Activated T-helper 2 cell treated with anti-CD3 and anti-CD28 coated beads, Interferon-gamma antibody, Interleukin-2, Interleukin-4, amounts not matched to agents 10 μg/mL and 5 μg/mL and 100 μg/mL, durations not matched to agents 14 hours and 24 hours and 36 hours (primary cell): ENCODE data around the gene SEC14L5. TPM values are rescaled to one million over a fixed set of nuclear protein-coding genes. Genes with fewer than 3 reads are reported as not detected.
A peak's percentile ranks its signal among the peaks of the same experiment; 100 is the strongest.

ENCODE experiments used
- DNase-seq: peaks from one replicate; pipeline ENCODE4 v3.0.0; 2021; ENCODE audit warnings: low spot score
- H3K27ac Mint-ChIP-seq: one replicate; pipeline ENCODE4 v1.8.0; 2021; ENCODE audit warnings: mixed read lengths
- H3K27me3 Mint-ChIP-seq: one replicate; pipeline ENCODE4 v1.8.0; 2021; ENCODE audit warnings: low read depth, mixed read lengths
- H3K36me3 Mint-ChIP-seq: one replicate; pipeline ENCODE4 v1.8.0; 2021; ENCODE audit warnings: low read depth, mixed read lengths
- H3K4me1 Mint-ChIP-seq: one replicate; pipeline ENCODE4 v1.8.0; 2021; ENCODE audit warnings: low read depth, mixed read lengths
- H3K4me3 Mint-ChIP-seq: one replicate; pipeline ENCODE4 v1.8.0; 2021; ENCODE audit warnings: low read depth, mild to moderate bottlenecking, moderate library complexity, mixed read lengths
- H3K9me3 Mint-ChIP-seq: one replicate; pipeline ENCODE4 v1.8.0; 2021; ENCODE audit warnings: mixed read lengths
- intact Hi-C: fragments of 100-400 bp; cut with micrococcal nuclease; formaldehyde crosslinking; loops from one replicate; pipeline ENCODE4 v1.15.1; 2023
- total RNA-seq: library from RNA; stranded (reverse); gene quantifications from 2 replicates; pipeline ENCODE4 v1.2.3, GENCODE V29; 2022

SEC14L5 gene
- total RNA-seq = not detected in 2 replicates

- peak within 1 kb of the TSS; percentile 82 for H3K4me3 Mint-ChIP-seq
- peaks cover 13% of the 10 kb centered on the region for H3K27me3 Mint-ChIP-seq
- no peaks in the 10 kb centered on the region for H3K9me3 Mint-ChIP-seq
- H3K27ac Mint-ChIP-seq = no peak within 1 kb of the TSS
- no peaks in the 10 kb centered on the region for H3K36me3 Mint-ChIP-seq
- intact Hi-C loops = loop anchor here (1.0 to 10.0 kb wide), 4 partner anchors 111 to 342 kb away; partner anchors contain the start of genes ANKS3, DNAAF8, GLYR1 and UBN1
- peaks cover 13% of the 10 kb centered on the region for H3K4me1 Mint-ChIP-seq
- DNase-seq = peak; percentile 89
These were observed at the start of gene SEC14L5 for GRCh38 chr16:4957720-4958509. Gene SEC14L5 (plus strand): TSS chr16:4958330. CDS start chr16:4959324, 994 bp downstream.

- no peaks in the 10 kb centered on the region for H3K9me3 Mint-ChIP-seq
- no peaks in the 10 kb centered on the region for H3K4me1 Mint-ChIP-seq
- DNase-seq = no peak
- H3K36me3 Mint-ChIP-seq = no peaks in the 10 kb centered on the region
- no peak overlapping the region for H3K4me3 Mint-ChIP-seq
- H3K27ac Mint-ChIP-seq = no peak overlapping the region
- intact Hi-C loops = no loop called here
- peaks cover 9% of the 10 kb centered on the region for H3K27me3 Mint-ChIP-seq
These were observed 49.2 kb upstream of the SEC14L5 start for GRCh38 chr16:4908854-4909401.

- DNase-seq = no peak
- intact Hi-C loops = no loop called here
- Mint-ChIP-seq H3K27me3 (peaks cover 7% of the 10 kb centered on the region), H3K36me3 (no peaks in the 10 kb centered on the region), H3K4me3 (no peak overlapping the region), H3K4me1 (no peaks in the 10 kb centered on the region), H3K9me3 (no peaks in the 10 kb centered on the region), H3K27ac (no peak overlapping the region)
These were observed 48.3 kb upstream of the SEC14L5 start for GRCh38 chr16:4909825-4910224.

- H3K27ac Mint-ChIP-seq = no peak overlapping the region
- H3K36me3 Mint-ChIP-seq = no peaks in the 10 kb centered on the region
- intact Hi-C loops = no loop called here
These were observed 47.3 kb upstream of the SEC14L5 start for GRCh38 chr16:4910828-4911227.

GRCh38 chr16:4911970-4912386 lies 46.2 kb upstream of the SEC14L5 start:
- intact Hi-C loops = no loop called here
- Mint-ChIP-seq H3K4me3 (no peak overlapping the region), H3K27ac (no peak overlapping the region), H3K36me3 (no peaks in the 10 kb centered on the region), H3K4me1 (no peaks in the 10 kb centered on the region), H3K9me3 (no peaks in the 10 kb centered on the region), H3K27me3 (peaks cover 4% of the 10 kb centered on the region)
- DNase-seq = no peak

More at GRCh38 chr16:4910828-4911227, 47.3 kb upstream of the SEC14L5 start:
- no peak for DNase-seq
- peaks cover 7% of the 10 kb centered on the region for H3K27me3 Mint-ChIP-seq
- H3K4me1 Mint-ChIP-seq = no peaks in the 10 kb centered on the region
- H3K9me3 Mint-ChIP-seq = no peaks in the 10 kb centered on the region
- H3K4me3 Mint-ChIP-seq = no peak overlapping the region

- DNase-seq = no peak
- Mint-ChIP-seq H3K4me3 (no peak overlapping the region), H3K9me3 (no peaks in the 10 kb centered on the region)
These were observed 44.9 kb upstream of the SEC14L5 start for GRCh38 chr16:4913130-4913773.

GRCh38 chr16:4913774-4914525 lies 44.2 kb upstream of the SEC14L5 start:
- no peaks in the 10 kb centered on the region for H3K27me3 Mint-ChIP-seq
- H3K36me3 Mint-ChIP-seq = no peaks in the 10 kb centered on the region
- intact Hi-C loops = no loop called here
- H3K9me3 Mint-ChIP-seq = no peaks in the 10 kb centered on the region
- H3K27ac Mint-ChIP-seq = no peak overlapping the region
- H3K4me3 Mint-ChIP-seq = no peak overlapping the region
- no peak for DNase-seq
- no peaks in the 10 kb centered on the region for H3K4me1 Mint-ChIP-seq

More at GRCh38 chr16:4913130-4913773, 44.9 kb upstream of the SEC14L5 start:
- intact Hi-C loops = no loop called here
- H3K27ac Mint-ChIP-seq = no peak overlapping the region
- no peaks in the 10 kb centered on the region for H3K4me1 Mint-ChIP-seq
- no peaks in the 10 kb centered on the region for H3K36me3 Mint-ChIP-seq
- H3K27me3 Mint-ChIP-seq = no peaks in the 10 kb centered on the region

- Mint-ChIP-seq H3K27me3 (no peaks in the 10 kb centered on the region), H3K27ac (no peak overlapping the region), H3K36me3 (no peaks in the 10 kb centered on the region), H3K4me1 (no peaks in the 10 kb centered on the region), H3K4me3 (no peak overlapping the region), H3K9me3 (no peaks in the 10 kb centered on the region)
- DNase-seq = no peak
- intact Hi-C loops = no loop called here
These were observed 43.5 kb upstream of the SEC14L5 start for GRCh38 chr16:4914528-4915225.

- Mint-ChIP-seq H3K27ac (no peak overlapping the region), H3K27me3 (no peaks in the 10 kb centered on the region), H3K4me3 (no peak overlapping the region), H3K9me3 (no peaks in the 10 kb centered on the region), H3K36me3 (no peaks in the 10 kb centered on the region), H3K4me1 (no peaks in the 10 kb centered on the region)
- intact Hi-C loops = no loop called here
- no peak for DNase-seq
These were observed 42.8 kb upstream of the SEC14L5 start for GRCh38 chr16:4915226-4915761.

- Mint-ChIP-seq H3K4me3 (no peak overlapping the region), H3K27me3 (no peaks in the 10 kb centered on the region), H3K36me3 (no peaks in the 10 kb centered on the region), H3K4me1 (no peaks in the 10 kb centered on the region), H3K27ac (no peak overlapping the region), H3K9me3 (no peaks in the 10 kb centered on the region)
- intact Hi-C loops = no loop called here
- no peak for DNase-seq
These were observed 41.0 kb upstream of the SEC14L5 start for GRCh38 chr16:4917117-4917516.

GRCh38 chr16:4918781-4919251 lies 39.3 kb upstream of the SEC14L5 start:
- H3K27me3 Mint-ChIP-seq = no peaks in the 10 kb centered on the region
- no peak for DNase-seq
- H3K4me3 Mint-ChIP-seq = no peak overlapping the region
- no peaks in the 10 kb centered on the region for H3K4me1 Mint-ChIP-seq
- intact Hi-C loops = no loop called here
- H3K27ac Mint-ChIP-seq = no peak overlapping the region
- H3K9me3 Mint-ChIP-seq = no peaks in the 10 kb centered on the region
- no peaks in the 10 kb centered on the region for H3K36me3 Mint-ChIP-seq

GRCh38 chr16:4920826-4921225 lies 37.3 kb upstream of the SEC14L5 start:
- DNase-seq = no peak
- Mint-ChIP-seq H3K27me3 (no peaks in the 10 kb centered on the region), H3K27ac (no peak overlapping the region), H3K36me3 (no peaks in the 10 kb centered on the region), H3K4me1 (no peaks in the 10 kb centered on the region), H3K9me3 (peaks cover 4% of the 10 kb centered on the region), H3K4me3 (no peak overlapping the region)
- intact Hi-C loops = no loop called here
